Heart left ventricle (tissue), 16 donors: ENCODE results near the gene UPK3B. TPM values are rescaled to one million over a fixed set of nuclear protein-coding genes. Genes with fewer than 3 reads are reported as not detected.
"Not testable (repeated sequence)": the region's sequence is repeated elsewhere in the genome, so short reads cannot be mapped to it uniquely, and the experiment has no call there.

Source experiments
- ATAC-seq, 4 donors: fragments of 200-7000 bp; cut with Tn5 transposase; one replicate each; pipeline ENCODE4 v1.9.1; 2020 to 2022; ENCODE audit warnings: moderate library complexity in 4 of 4, mild to moderate bottlenecking in 3 of 4, moderate number of reproducible peaks in 1 of 4
- DNase-seq, 5 donors: peaks; one replicate each; pipeline ENCODE4 v3.0.0-alpha.2; 2020
- H3K27ac ChIP-seq, 12 donors: fragments of 200-600 bp; sonication (generic) in 4 of 12; one replicate each; pipeline versions ENCODE4 v1.5.0 to v1.8.0; 2016 to 2022; ENCODE audit warnings: mild to moderate bottlenecking in 2 of 12
- H3K27me3 ChIP-seq, 9 donors: fragments of 200-600 bp; sonication (generic) in 2 of 9; one replicate each; pipeline versions ENCODE4 v1.5.1 to v1.8.0; 2016 to 2022; ENCODE audit warnings: mild to moderate bottlenecking in 3 of 9
- H3K36me3 ChIP-seq, 9 donors: fragments of 200-600 bp; sonication (generic) in 2 of 9; one replicate each; pipeline versions ENCODE4 v1.5.0 to v1.8.0; 2018 to 2022; ENCODE audit warnings: mild to moderate bottlenecking in 2 of 9
- H3K4me1 ChIP-seq, 12 donors: fragments of 200-600 bp; sonication (generic) in 4 of 12; one replicate each; pipeline versions ENCODE4 v1.5.0 to v1.8.0; 2016 to 2022; ENCODE audit warnings: mild to moderate bottlenecking in 3 of 12
- H3K4me3 ChIP-seq, 12 donors: fragments of 200-600 bp; sonication (generic) in 4 of 12; one replicate each; pipeline versions ENCODE4 v1.5.0 to v1.8.0; 2017 to 2022; ENCODE audit warnings: mild to moderate bottlenecking in 9 of 12, moderate library complexity in 4 of 12
- H3K9me3 ChIP-seq, 12 donors: fragments of 200-600 bp; sonication (generic) in 4 of 12; one replicate each; pipeline versions ENCODE4 v1.5.0 to v1.8.0; 2016 to 2022; ENCODE audit warnings: mild to moderate bottlenecking in 1 of 12
- POLR2A ChIP-seq, 2 donors: fragments of 450-650 bp; IDR thresholded peaks; one replicate each; pipeline ENCODE4 v1.6.1; 2017; ENCODE audit warnings: antibody characterized with exemption in 2 of 2, mild to moderate bottlenecking in 2 of 2, moderate library complexity in 2 of 2
- WGBS, 4 donors: extraction: QIAGEN DNeasy Blood & Tissue Kit in 2 of 4; methylation state at CpG; one replicate each; pipeline versions ENCODE4 v1.1.5 to v1.1.7; 2013 to 2018; 5-methylcytosine and 5-hydroxymethylcytosine counted together
- intact Hi-C, 10 donors: fragments of 100-400 bp; cut with DNase I; formaldehyde crosslinking; loops; one replicate each; pipeline versions ENCODE4 v1.11.1 to v1.14.2; 2022
- polyA plus RNA-seq, 2 donors: library from polyadenylated mRNA; stranded (reverse); fragments of 200-250 nt; gene quantifications; one replicate each; pipeline ENCODE4 v1.2.3, GENCODE V29; 2013
- total RNA-seq, 9 donors: library from RNA; depleted of rRNA in 2 of 9; stranded (reverse); fragments of >200 nt in 2 of 9; fragmentation: NEBNext Ultra II Directional in 3 of 9; extraction: Animal tissue kit (Norgen Biotek cat#: 25700) in 3 of 9; gene quantifications; one replicate each; pipeline versions ENCODE4 v1.1.0 to v1.2.4, GENCODE V29; 2016 to 2023
- donor health status: ischemic (EF 13 %, LVEDD 7.1; RV severe dilation, severe dysfunction).
- donor health status: healthy with polysubstance abuse.
- donor health status: DM: no; HTN: yes; CAD: no.
- donor health status: DM: no; HTN: no; CAD: no.
- donor health status: ischemic (EF 25% LVEDD 6.9; RV normal size, moderate dysfunction).
- donor health status: ischemic (EF 25% LVEDD 5.7; RV mildly dilated, moderate dysfunction).
- donor health status: healthy.
- donor health status: DM: yes; HTN: yes; CAD: no.
- donor health status: ischemic (EF 35%, LVEDD 5.7; RV mildly dilated, moderate dysfunction).
- donor health status: nonischemic (EF 11% LVEDD 7.7; RV severe dilation, severe dysfunction).
- donor health status: DM: yes; HTN: yes; CAD: no.
- donor health status: PGD.
- donor health status: ischemic (EF 29% LVEDD 5.4; RV normal size, mild dysfunction).
- donor health status: nonischemic (EF 23%, LVEDD 6.1; RV moderate dilation, normal function).

Gene UPK3B
- total and polyA plus RNA-seq, 11 donors: 0.19 to 238 (median 0.32) TPM; not detected in 6

GRCh38 chr7:76549025-76549854, 38.9 kb downstream of the UPK3B start:
- H3K27me3 ChIP-seq, H3K4me1 ChIP-seq, intact Hi-C loops, H3K9me3 ChIP-seq: not testable (repeated sequence)
- peak in 1 of 2 donors; percentile 73 for TF ChIP-seq POLR2A (IDR thresholded peaks at IDR 0.05)
- DNase-seq: peak; percentile 91 to 95 (median 93)
- H3K4me3 ChIP-seq: peak overlapping the region; percentile 68 to 99 (median 90)
- ATAC-seq: peak; percentile 100
- H3K27ac ChIP-seq: peak overlapping the region; percentile 64 to 98 (median 95)
- 0 to 1% (median 0%) methylated on average over 18 to 71 of the region's 71 CpGs for WGBS, 4 donors
- H3K36me3 ChIP-seq: peaks cover 0 to 17% (median 6%) of the 10 kb centered on the region in 9 donors

- intact Hi-C loops: not testable (repeated sequence)
- ATAC-seq: peak in 1 of 4 donors; percentile 12
- H3K27ac ChIP-seq: peak overlapping the region; percentile 64 to 98 (median 95)
These were observed 39.5 kb downstream of the UPK3B start for GRCh38 chr7:76549855-76550248.

GRCh38 chr7:76551992-76552391, 41.6 kb downstream of the UPK3B start:
- H3K9me3 ChIP-seq, ATAC-seq, H3K4me3 ChIP-seq, H3K27ac ChIP-seq, H3K4me1 ChIP-seq, DNase-seq, H3K27me3 ChIP-seq, intact Hi-C loops: not testable (repeated sequence)
- 87 to 96% (median 89%) methylated on average over 6 of the region's 6 CpGs for WGBS, 4 donors
- H3K36me3 ChIP-seq: peaks cover 0 to 27% (median 6%) of the 10 kb centered on the region in 9 donors

More at GRCh38 chr7:76549855-76550248, 39.5 kb downstream of the UPK3B start:
- peak in 1 of 5 donors; percentile 8 for DNase-seq
- WGBS, 4 donors: 0 to 1% (median 0%) methylated on average over 18 to 19 of the region's 19 CpGs
- H3K9me3 ChIP-seq, H3K27me3 ChIP-seq, H3K4me1 ChIP-seq: not testable (repeated sequence)
- Histone ChIP-seq H3K36me3 (peaks cover 0 to 22% (median 6%) of the 10 kb centered on the region in 9 donors), H3K4me3 (peak overlapping the region; percentile 68 to 99 (median 90))

- WGBS, 4 donors: 46 to 57% (median 48%) methylated on average over 6 of the region's 6 CpGs
- DNase-seq, ATAC-seq, H3K4me1 ChIP-seq, H3K27me3 ChIP-seq, H3K9me3 ChIP-seq, H3K4me3 ChIP-seq, intact Hi-C loops, H3K27ac ChIP-seq: not testable (repeated sequence)
- peaks cover 0 to 16% (median 0%) of the 10 kb centered on the region in 9 donors for H3K36me3 ChIP-seq
These were observed 49.3 kb downstream of the UPK3B start for GRCh38 chr7:76559685-76560084.

- 83 to 91% (median 84%) methylated on average over 3 to 4 of the region's 4 CpGs for WGBS, 4 donors
- H3K4me3 ChIP-seq, DNase-seq, H3K9me3 ChIP-seq, ATAC-seq, H3K4me1 ChIP-seq, H3K27me3 ChIP-seq, intact Hi-C loops, H3K27ac ChIP-seq: not testable (repeated sequence)
- peaks cover 0 to 13% (median 0%) of the 10 kb centered on the region in 9 donors for H3K36me3 ChIP-seq
These were observed 49.8 kb downstream of the UPK3B start for GRCh38 chr7:76560157-76560556.

GRCh38 chr7:76561342-76561741, 51.0 kb downstream of the UPK3B start:
- intact Hi-C loops: not testable (repeated sequence)

GRCh38 chr7:76565001-76565400, 54.6 kb downstream of the UPK3B start:
- intact Hi-C loops, H3K4me1 ChIP-seq, DNase-seq, H3K36me3 ChIP-seq, H3K4me3 ChIP-seq, H3K27me3 ChIP-seq, ATAC-seq, H3K9me3 ChIP-seq, H3K27ac ChIP-seq: not testable (repeated sequence)
- 89 to 98% (median 97%) methylated on average over 2 to 3 of the region's 3 CpGs for WGBS, 4 donors

More at GRCh38 chr7:76561342-76561741, 51.0 kb downstream of the UPK3B start:
- H3K4me3 ChIP-seq, H3K36me3 ChIP-seq, DNase-seq, H3K4me1 ChIP-seq, H3K9me3 ChIP-seq, H3K27me3 ChIP-seq, ATAC-seq, H3K27ac ChIP-seq: not testable (repeated sequence)
- 94 to 98% (median 95%) methylated on average over 3 of the region's 3 CpGs for WGBS, 4 donors

Other genes with a start within 250 kb of the UPK3B start
- 1,000 to 10,000 TPM in 8 of 9 donors, 100 to 1,000 TPM in 1; 822 to 5,278 (median 1,968) TPM for gene HSPB1, start 207.9 kb upstream of the UPK3B start, total RNA-seq
- gene HSPB1, start 207.9 kb upstream of the UPK3B start, polyA plus RNA-seq: 1,000 to 10,000 TPM; 2,695 to 3,131 TPM
- gene YWHAG, start 151.6 kb upstream of the UPK3B start, total RNA-seq: 100 to 1,000 TPM; 141 to 282 (median 196) TPM
- gene YWHAG, start 151.6 kb upstream of the UPK3B start, polyA plus RNA-seq: 100 to 1,000 TPM in 1 of 2 donors, 10 to 100 TPM in 1; 85.5 to 186 TPM
- gene SSC4D, start 100.9 kb upstream of the UPK3B start, total RNA-seq: 1 to 10 TPM in 1 of 9 donors, under 1 TPM in 8; 0.23 to 1.2 (median 0.67) TPM
- 1 to 10 TPM; 1.1 to 1.6 TPM for gene SSC4D, start 100.9 kb upstream of the UPK3B start, polyA plus RNA-seq
- 1 to 10 TPM in 1 of 9 donors, under 1 TPM in 5, not detected in 3; 0.24 to 8.1 (median 0.64) TPM for gene ZP3, start 85.6 kb upstream of the UPK3B start, total RNA-seq
- gene ZP3, start 85.6 kb upstream of the UPK3B start, polyA plus RNA-seq: 1 to 10 TPM in 1 of 2 donors, under 1 TPM in 1; 0.53 to 1.3 TPM
- 10 to 100 TPM in 4 of 9 donors, 1 to 10 TPM in 5; 6.2 to 23.0 (median 8.8) TPM for gene DTX2, start 48.8 kb upstream of the UPK3B start, total RNA-seq
- gene DTX2, start 48.8 kb upstream of the UPK3B start, polyA plus RNA-seq: 10 to 100 TPM; 13.8 to 14.6 TPM
- gene SPDYE16, start 32.7 kb downstream of the UPK3B start, total RNA-seq: under 1 TPM in 4 of 9 donors, not detected in 5; 0.20 to 0.32 (median 0.25) TPM
- gene SPDYE16, start 32.7 kb downstream of the UPK3B start, polyA plus RNA-seq: under 1 TPM; 0.08 TPM
- 10 to 100 TPM in 2 of 9 donors, 1 to 10 TPM in 7; 2.0 to 14.9 (median 5.0) TPM for gene POMZP3, start 116.7 kb downstream of the UPK3B start, total RNA-seq
- gene POMZP3, start 116.7 kb downstream of the UPK3B start, polyA plus RNA-seq: 10 to 100 TPM; 11.4 to 12.2 TPM